Type B pancreatic cell (in vitro differentiated cells): ENCODE results near the gene GNG3. TPM values are rescaled to one million over a fixed set of nuclear protein-coding genes. Genes with fewer than 3 reads are reported as not detected.
A peak's percentile ranks its signal among the peaks of the same experiment; 100 is the strongest.

Experiments used
- DNase-seq: peaks from one replicate; pipeline ENCODE4 v3.0.0; 2021; ENCODE audit warnings: mixed read lengths; ENCODE audit not compliant: unreplicated experiment; ENCODE audit errors: extremely low spot score
- H3K27ac Mint-ChIP-seq: 2 replicates; pipeline ENCODE4 v1.8.0; 2021; ENCODE audit warnings: mild to moderate bottlenecking, mixed read lengths
- H3K27me3 Mint-ChIP-seq: 2 replicates; pipeline ENCODE4 v1.8.0; 2021; ENCODE audit warnings: mixed read lengths
- H3K36me3 Mint-ChIP-seq: 2 replicates; pipeline ENCODE4 v1.8.0; 2021; ENCODE audit warnings: mixed read lengths
- H3K4me1 Mint-ChIP-seq: one replicate; pipeline ENCODE4 v1.8.0; 2021; ENCODE audit warnings: mixed read lengths; ENCODE audit not compliant: unreplicated experiment
- H3K4me3 Mint-ChIP-seq: 2 replicates; pipeline ENCODE4 v1.8.0; 2021; ENCODE audit warnings: mild to moderate bottlenecking, mixed read lengths
- H3K9me3 Mint-ChIP-seq: 2 replicates; pipeline ENCODE4 v1.8.0; 2021; ENCODE audit warnings: mixed read lengths
- CTCF ChIP-seq: fragments of 200-600 bp; sonication (generic); conservative IDR thresholded peaks from 2 replicates; pipeline ENCODE4 v1.5.0; 2021; ENCODE audit warnings: antibody characterized with exemption, mild to moderate bottlenecking
- total RNA-seq: library from RNA; stranded (reverse); gene quantifications from 2 replicates; pipeline ENCODE4 v1.2.1, GENCODE V29; 2021; ENCODE audit warnings: low replicate concordance

Gene GNG3
- total RNA-seq, 1 donor from 2014 or later, result 4.7 TPM

GRCh38 chr11:62753736-62754603, 46.5 kb downstream of the GNG3 start, which contains the start of gene ZBTB3:
ZBTB3 (minus strand) TSS chr11:62754160; CDS start chr11:62753664, 496 bp downstream.
- Mint-ChIP-seq H3K9me3 (no peaks in the 10 kb centered on the region), H3K27ac (peak within 1 kb of the TSS; percentile 96), H3K4me3 (peak within 1 kb of the TSS; percentile 100), H3K4me1 (peaks cover 10% of the 10 kb centered on the region), H3K36me3 (peaks cover 8% of the 10 kb centered on the region), H3K27me3 (no peaks in the 10 kb centered on the region)
- no peak for TF ChIP-seq CTCF
- peak; percentile 95 for DNase-seq

GRCh38 chr11:62755086-62755615, 47.7 kb downstream of the GNG3 start:
- no peak for TF ChIP-seq CTCF
- H3K4me1 Mint-ChIP-seq, result peaks cover 10% of the 10 kb centered on the region
- no peak for DNase-seq

GRCh38 chr11:62757846-62758788, 50.6 kb downstream of the GNG3 start:
- DNase-seq, result no peak
- no peak for TF ChIP-seq CTCF
- H3K36me3 Mint-ChIP-seq, result peaks cover 8% of the 10 kb centered on the region
- peaks cover 18% of the 10 kb centered on the region for H3K4me1 Mint-ChIP-seq
- H3K4me3 Mint-ChIP-seq, result no peak overlapping the region
- H3K27ac Mint-ChIP-seq, result no peak overlapping the region
- H3K9me3 Mint-ChIP-seq, result no peaks in the 10 kb centered on the region
- H3K27me3 Mint-ChIP-seq, result no peaks in the 10 kb centered on the region

More at GRCh38 chr11:62755086-62755615, 47.7 kb downstream of the GNG3 start:
- no peaks in the 10 kb centered on the region for H3K27me3 Mint-ChIP-seq
- no peaks in the 10 kb centered on the region for H3K9me3 Mint-ChIP-seq
- H3K4me3 Mint-ChIP-seq, result peak overlapping the region; percentile 74
- no peak overlapping the region for H3K27ac Mint-ChIP-seq
- H3K36me3 Mint-ChIP-seq, result peaks cover 5% of the 10 kb centered on the region

Other genes starting within 250 kb of the GNG3 start
- 302 and 656 TPM in 2 replicates for gene AHNAK, start 160.9 kb upstream of the GNG3 start, total RNA-seq
- gene EEF1G, start 133.8 kb upstream of the GNG3 start, total RNA-seq, result 1,846 and 2,051 TPM in 2 replicates
- gene TUT1, start 116.2 kb upstream of the GNG3 start, total RNA-seq, result 15.0 and 22.1 TPM in 2 replicates
- 148 and 152 TPM in 2 replicates for gene MTA2, start 105.8 kb upstream of the GNG3 start, total RNA-seq
- gene EML3, start 94.9 kb upstream of the GNG3 start, total RNA-seq, result 46.0 and 76.0 TPM in 2 replicates
- 1.4 and 1.8 TPM in 2 replicates for gene ROM1, start 94.4 kb upstream of the GNG3 start, total RNA-seq
- gene B3GAT3, start 85.7 kb upstream of the GNG3 start, total RNA-seq, result 43.4 and 50.0 TPM in 2 replicates
- 278 and 372 TPM in 2 replicates for gene GANAB, start 61.1 kb upstream of the GNG3 start, total RNA-seq
- 26.5 and 28.3 TPM in 2 replicates for gene INTS5, start 54.4 kb upstream of the GNG3 start, total RNA-seq
- 69.1 and 69.2 TPM in 2 replicates for gene C11orf98, start 42.5 kb upstream of the GNG3 start, total RNA-seq
- 17.7 and 28.0 TPM in 2 replicates for gene CSKMT, start 42.4 kb upstream of the GNG3 start, total RNA-seq
- 11.2 and 11.7 TPM in 2 replicates for gene UQCC3, start 36.0 kb upstream of the GNG3 start, total RNA-seq
- gene LBHD1, start 35.4 kb upstream of the GNG3 start, total RNA-seq, result 6.1 and 8.1 TPM in 2 replicates
- 76.5 and 113 TPM in 2 replicates for gene UBXN1, start 28.6 kb upstream of the GNG3 start, total RNA-seq
- 0.21 and 1.0 TPM in 2 replicates for gene LRRN4CL, start 18.1 kb upstream of the GNG3 start, total RNA-seq
- 93.5 and 94.6 TPM in 2 replicates for gene BSCL2, start 252 bp upstream of the GNG3 start, total RNA-seq
- gene HNRNPUL2, start 19.8 kb downstream of the GNG3 start, total RNA-seq, result 44.8 and 63.7 TPM in 2 replicates
- 34.1 and 39.0 TPM in 2 replicates for gene TTC9C, start 20.8 kb downstream of the GNG3 start, total RNA-seq
- gene ZBTB3, start 46.5 kb downstream of the GNG3 start, total RNA-seq, result 6.3 and 10.1 TPM in 2 replicates
- 68.8 and 98.7 TPM in 2 replicates for gene POLR2G, start 53.9 kb downstream of the GNG3 start, total RNA-seq
- gene TAF6L, start 63.7 kb downstream of the GNG3 start, total RNA-seq, result 23.8 and 37.6 TPM in 2 replicates
- gene TMEM179B, start 79.7 kb downstream of the GNG3 start, total RNA-seq, result 41.1 and 53.1 TPM in 2 replicates
- gene TMEM223, start 84.3 kb downstream of the GNG3 start, total RNA-seq, result 21.9 and 23.3 TPM in 2 replicates
- gene NXF1, start 97.8 kb downstream of the GNG3 start, total RNA-seq, result 111 TPM in 2 replicates
- 42.4 and 51.7 TPM in 2 replicates for gene STX5, start 124.4 kb downstream of the GNG3 start, total RNA-seq
- gene TEX54, start 125.2 kb downstream of the GNG3 start, total RNA-seq, result not detected in 2 replicates
- gene WDR74, start 131.9 kb downstream of the GNG3 start, total RNA-seq, result 47.6 and 58.3 TPM in 2 replicates
- 190 and 287 TPM in 2 replicates for gene SLC3A2, start 173.2 kb downstream of the GNG3 start, total RNA-seq
- 0.29 and 2.1 TPM in 2 replicates for gene CHRM1, start 213.7 kb downstream of the GNG3 start, total RNA-seq